ENCODE data around the gene ZNF90.
A peak's percentile ranks its signal among the peaks of the same experiment; 100 is the strongest.
"Not testable (repeated sequence)": the region's sequence is repeated elsewhere in the genome, so short reads cannot be mapped to it uniquely, and the experiment has no call there.

ZNF90 gene

GRCh38 chr19:20107301-20107700 lies 29.5 kb downstream of the ZNF90 start:
- no peak for DNase-seq

DNA sequence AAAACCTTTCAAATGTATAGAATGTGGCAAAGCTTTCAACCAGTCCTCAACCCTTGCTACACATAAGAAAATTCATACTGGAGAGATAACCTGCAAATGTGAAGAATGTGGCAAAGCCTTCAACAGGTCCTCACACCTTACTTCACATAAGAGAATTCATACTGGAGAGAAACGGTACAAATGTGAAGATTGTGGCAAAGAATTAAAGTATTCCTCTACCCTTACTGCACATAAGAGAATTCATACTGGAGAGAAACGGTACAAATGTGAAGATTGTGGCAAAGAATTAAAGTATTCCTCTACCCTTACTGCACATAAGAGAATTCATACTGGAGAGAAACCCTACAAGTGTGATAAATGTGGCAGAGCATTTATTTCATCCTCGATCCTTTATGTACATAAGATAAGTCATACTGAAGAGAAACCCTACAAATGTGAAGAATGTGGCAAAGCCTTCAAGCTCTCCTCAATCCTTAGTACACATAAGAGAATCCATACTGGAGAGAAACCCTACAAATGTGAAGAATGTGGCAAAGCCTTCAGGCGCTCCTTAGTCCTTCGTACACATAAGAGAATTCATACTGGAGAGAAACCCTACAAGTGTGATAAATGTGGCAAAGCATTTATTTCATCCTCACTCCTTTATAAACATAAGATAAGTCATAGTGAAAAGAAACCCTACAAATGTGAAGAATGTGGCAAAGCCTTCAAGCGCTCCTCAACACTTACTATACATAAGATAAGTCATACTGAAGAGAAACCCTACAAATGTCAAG lies 40.5 kb downstream of the ZNF90 start:
- DNase-seq = not testable (repeated sequence)

DNA sequence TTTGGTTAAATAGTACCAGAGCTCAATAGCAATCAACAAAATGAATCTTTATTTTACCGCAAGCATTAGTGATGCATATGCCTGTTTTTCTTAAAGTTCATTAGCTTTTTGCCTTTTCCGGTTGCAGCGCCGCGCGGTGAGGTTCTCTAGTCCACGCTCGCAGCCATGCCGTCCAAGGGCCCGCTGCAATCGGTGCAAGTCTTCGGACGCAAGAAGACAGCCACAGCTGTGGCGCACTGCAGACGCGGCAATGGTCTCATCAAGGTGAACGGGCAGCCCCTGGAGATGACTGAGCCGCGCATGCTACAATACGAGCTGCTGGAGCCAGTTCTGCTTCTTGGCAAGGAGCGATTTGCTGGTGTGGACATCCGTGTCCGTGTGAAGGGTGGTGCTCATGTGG lies 47.1 kb downstream of the ZNF90 start:
- DNase-seq = no peak

DNA sequence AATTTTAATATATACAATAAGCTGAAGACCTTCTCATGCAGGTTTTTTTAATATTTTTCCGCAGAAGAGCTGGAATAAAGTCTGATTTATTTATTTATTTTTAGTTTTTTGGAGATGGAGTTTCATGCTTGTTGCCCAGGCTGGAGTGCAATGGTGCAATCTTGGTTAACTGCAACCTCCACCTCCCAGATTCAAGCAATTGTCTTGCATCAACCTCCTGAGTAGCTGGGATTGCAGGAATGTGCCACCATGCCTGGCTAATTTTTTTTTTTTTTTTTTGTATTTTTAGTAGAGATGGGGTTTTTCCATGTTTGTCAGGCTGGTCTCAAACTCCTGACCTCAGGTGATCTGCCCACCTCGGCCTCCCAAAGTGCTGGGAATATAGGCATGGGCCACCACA lies 55.1 kb downstream of the ZNF90 start:
- not testable (repeated sequence) for DNase-seq

GRCh38 chr19:20137714-20138113 lies 59.9 kb downstream of the ZNF90 start:
- DNase-seq = not testable (repeated sequence)

- DNase-seq = no peak
Observed at GRCh38 chr19:20151617-20152145, 73.9 kb downstream of the ZNF90 start.

GRCh38 chr19:20152506-20152905 lies 74.7 kb downstream of the ZNF90 start:
- DNase-seq = not testable (repeated sequence)

DNA sequence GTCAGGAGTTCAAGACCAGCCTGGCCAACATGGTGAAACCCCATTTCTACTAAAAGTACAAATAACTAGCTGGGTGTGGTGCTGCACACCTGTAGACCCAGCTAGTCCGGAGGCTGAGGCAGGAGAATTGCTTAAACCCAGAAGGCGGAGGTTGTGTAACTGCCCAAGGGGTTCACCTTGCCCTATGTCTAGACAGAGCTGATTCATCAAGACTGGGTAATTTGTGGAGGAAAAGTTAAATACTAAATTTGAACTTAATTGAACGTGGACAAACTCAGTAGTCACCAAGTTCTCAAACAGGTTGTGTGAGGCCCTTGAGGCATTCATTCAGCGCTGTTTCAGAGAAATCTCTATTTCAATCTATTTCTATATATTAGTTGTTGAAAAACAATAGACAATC lies 75.5 kb downstream of the ZNF90 start:
- no peak for DNase-seq

DNA sequence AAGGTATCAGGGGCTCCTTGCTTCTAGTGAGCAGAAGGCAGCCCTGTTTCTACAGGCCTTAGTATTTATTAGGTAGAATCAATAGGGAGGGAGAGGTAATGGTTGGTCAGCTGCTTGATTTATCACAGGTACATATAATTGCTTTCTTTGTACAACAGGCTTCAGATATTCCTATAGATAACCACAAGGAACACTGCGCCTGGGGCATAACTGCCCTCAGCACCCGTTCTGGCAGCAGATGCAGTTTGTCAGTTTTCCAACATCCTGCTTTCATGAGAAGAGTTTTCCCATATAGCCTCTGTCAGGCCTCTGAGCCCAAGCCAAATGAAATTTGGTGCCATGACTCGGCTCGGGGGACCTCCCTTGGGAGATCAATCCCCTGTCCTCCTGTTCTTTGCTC lies 76.8 kb downstream of the ZNF90 start:
- DNase-seq = no peak

GRCh38 chr19:20162821-20163220 lies 85.0 kb downstream of the ZNF90 start:
- no peak for DNase-seq

- no peak for DNase-seq
Observed at GRCh38 chr19:20164456-20164855, 86.7 kb downstream of the ZNF90 start.

DNA sequence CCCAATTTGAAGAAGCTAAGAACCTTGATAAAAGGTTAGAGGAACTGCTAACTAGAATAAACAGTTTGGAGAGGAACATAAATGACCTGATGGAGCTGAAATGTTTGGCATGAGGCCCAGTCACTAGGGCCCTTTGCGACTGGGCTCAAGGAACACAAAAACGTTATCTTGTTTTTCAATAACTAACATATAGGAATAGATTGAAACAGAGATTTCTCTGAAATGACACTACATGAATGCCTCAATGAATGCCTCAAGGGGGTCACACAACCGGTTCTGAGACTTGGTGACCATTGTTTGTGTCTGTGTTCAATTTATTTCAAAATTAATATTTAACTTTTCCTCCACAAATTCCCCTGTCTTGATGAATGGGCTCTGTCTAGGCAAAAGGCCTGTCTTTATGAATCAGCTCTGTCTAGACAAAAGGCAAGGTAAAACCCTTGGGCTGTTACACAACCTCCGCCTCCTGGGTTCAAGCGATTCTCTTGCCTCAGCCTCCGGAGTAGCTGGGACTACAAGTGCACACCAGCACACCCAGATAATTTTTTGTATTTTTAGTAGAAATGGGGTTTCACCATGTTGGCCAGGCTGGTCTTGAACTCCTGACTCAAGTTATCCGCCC lies 88.3 kb downstream of the ZNF90 start:
- DNase-seq = no peak

DNA sequence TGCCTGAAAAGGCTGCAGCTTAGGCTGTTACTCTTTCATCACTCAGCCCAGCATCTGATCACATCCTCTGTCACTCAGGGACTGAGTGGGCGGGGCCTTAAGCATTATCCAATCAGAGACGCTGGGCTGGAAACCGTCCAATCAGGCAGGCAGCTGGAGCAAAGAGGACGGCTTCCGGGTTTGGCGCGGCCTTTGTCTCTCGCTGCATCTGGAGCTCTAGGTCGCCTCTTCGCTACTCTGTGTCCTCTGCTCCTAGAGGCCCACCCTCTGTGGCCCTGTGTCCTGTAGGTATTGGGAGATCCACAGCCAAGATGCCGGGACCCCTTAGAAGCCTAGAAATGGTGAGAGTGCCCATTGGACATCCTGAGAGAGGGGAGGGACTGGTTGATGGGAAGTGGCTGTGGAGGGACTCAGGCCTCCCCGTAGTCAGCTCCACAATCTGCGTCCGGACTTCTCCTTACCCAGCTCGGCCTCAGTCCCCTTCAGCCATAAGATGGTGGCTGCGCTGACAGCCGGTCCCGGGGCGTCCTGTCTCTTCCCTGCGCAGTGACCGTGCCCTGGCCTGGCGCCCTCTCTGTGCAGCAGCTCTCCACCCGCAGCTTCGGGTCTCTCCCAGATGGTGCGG lies 89.3 kb downstream of the ZNF90 start, which contains the start of gene ZNF486:
ZNF486 (plus strand) TSS at position 195 of the 625 bp plus-strand sequence; CDS start at position 312, 117 bp downstream.
- peak; percentile 94 for DNase-seq

- no peak for DNase-seq
Observed at GRCh38 chr19:20167651-20168122, 89.9 kb downstream of the ZNF90 start.
